AG10803 (cell line): ENCODE data around the gene PHAF1.

Source experiments
- DNase-seq: peaks from one replicate; pipeline ENCODE4 v3.0.0; 2010; ENCODE audit warnings: low read depth
- H3K4me3 ChIP-seq: 2 replicates; pipeline ENCODE4 v1.5.1; 2011; ENCODE audit warnings: mild to moderate bottlenecking, low read length, control low read depth
- TF ChIP-seq, protein P1 (sequence below): conservative IDR thresholded peaks from 2 replicates; pipeline ENCODE4 v1.5.1; 2011; ENCODE audit warnings: mild to moderate bottlenecking, low read length, control low read depth, inconsistent platforms

The PHAF1 gene

GRCh38 chr16:67157106-67157748 is 47.5 kb downstream of the PHAF1 start:
- DNase-seq: no peak
- TF ChIP-seq, protein P1, sequence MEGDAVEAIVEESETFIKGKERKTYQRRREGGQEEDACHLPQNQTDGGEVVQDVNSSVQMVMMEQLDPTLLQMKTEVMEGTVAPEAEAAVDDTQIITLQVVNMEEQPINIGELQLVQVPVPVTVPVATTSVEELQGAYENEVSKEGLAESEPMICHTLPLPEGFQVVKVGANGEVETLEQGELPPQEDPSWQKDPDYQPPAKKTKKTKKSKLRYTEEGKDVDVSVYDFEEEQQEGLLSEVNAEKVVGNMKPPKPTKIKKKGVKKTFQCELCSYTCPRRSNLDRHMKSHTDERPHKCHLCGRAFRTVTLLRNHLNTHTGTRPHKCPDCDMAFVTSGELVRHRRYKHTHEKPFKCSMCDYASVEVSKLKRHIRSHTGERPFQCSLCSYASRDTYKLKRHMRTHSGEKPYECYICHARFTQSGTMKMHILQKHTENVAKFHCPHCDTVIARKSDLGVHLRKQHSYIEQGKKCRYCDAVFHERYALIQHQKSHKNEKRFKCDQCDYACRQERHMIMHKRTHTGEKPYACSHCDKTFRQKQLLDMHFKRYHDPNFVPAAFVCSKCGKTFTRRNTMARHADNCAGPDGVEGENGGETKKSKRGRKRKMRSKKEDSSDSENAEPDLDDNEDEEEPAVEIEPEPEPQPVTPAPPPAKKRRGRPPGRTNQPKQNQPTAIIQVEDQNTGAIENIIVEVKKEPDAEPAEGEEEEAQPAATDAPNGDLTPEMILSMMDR: no peak
- no peak overlapping the region for H3K4me3 ChIP-seq

- TF ChIP-seq, protein P1: no peak
- no peak for DNase-seq
- no peak overlapping the region for H3K4me3 ChIP-seq
These were observed 48.3 kb downstream of the PHAF1 start for GRCh38 chr16:67157892-67158635.

- TF ChIP-seq, protein P1: no peak
- peak overlapping the region; percentile 74 for H3K4me3 ChIP-seq
- DNase-seq: no peak
These were observed 49.2 kb downstream of the PHAF1 start for GRCh38 chr16:67158637-67159600.

- TF ChIP-seq, protein P1: no peak
- peak overlapping the region; percentile 9; the same call in 1 of the 2 replicates for H3K4me3 ChIP-seq
These were observed 51.9 kb downstream of the PHAF1 start for GRCh38 chr16:67161595-67162058.

GRCh38 chr16:67162506-67163163 is 52.9 kb downstream of the PHAF1 start:
- DNase-seq: no peak
- TF ChIP-seq, protein P1: no peak
- no peak overlapping the region for H3K4me3 ChIP-seq

More at GRCh38 chr16:67161595-67162058, 51.9 kb downstream of the PHAF1 start:
- no peak for DNase-seq

DNA sequence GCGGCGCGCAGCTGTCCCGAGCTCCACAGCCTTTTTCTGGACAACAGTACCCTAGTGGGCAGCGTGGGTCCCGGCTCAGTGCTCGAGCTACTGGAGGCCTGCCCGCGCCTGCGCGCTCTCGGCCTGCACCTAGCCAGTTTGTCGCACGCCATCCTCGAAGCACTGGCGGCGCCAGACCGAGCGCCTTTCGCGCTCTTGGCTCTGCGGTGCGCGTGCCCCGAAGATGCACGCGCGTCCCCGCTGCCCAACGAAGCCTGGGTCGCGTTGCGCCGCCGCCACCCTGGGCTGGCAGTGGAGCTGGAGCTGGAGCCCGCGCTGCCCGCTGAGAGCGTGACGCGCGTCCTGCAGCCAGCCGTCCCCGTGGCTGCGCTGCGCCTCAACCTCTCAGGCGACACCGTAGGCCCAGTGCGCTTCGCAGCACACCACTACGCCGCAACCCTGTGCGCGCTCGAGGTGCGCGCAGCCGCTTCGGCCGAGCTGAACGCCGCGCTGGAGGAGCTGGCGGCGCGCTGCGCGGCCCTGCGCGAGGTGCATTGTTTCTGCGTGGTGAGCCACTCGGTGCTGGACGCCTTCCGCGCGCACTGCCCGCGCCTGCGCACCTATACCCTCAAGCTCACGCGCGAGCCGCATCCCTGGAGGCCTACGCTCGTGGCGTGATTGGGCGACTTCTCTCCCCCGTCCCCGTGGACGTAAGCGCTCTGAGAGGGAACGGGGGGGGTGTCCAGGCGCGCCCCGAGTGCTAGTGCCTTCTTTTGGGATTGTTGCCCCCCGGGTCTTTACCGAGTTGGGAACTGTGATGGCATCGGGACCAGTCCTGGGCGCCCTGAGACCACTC is 53.6 kb downstream of the PHAF1 start:
- peak; percentile 39 for DNase-seq
- no peak overlapping the region for H3K4me3 ChIP-seq

More for the DNA sequence above, 53.6 kb downstream of the PHAF1 start:
- TF ChIP-seq, protein P1: no peak
